Nephron progenitor cell (in vitro differentiated cells): ENCODE measurements around the gene ABHD11.
A peak's percentile ranks its signal among the peaks of the same experiment; 100 is the strongest.

Experiments used
- DNase-seq: peaks from one replicate; pipeline ENCODE4 v3.0.0; 2021
- H3K27ac Mint-ChIP-seq: 2 replicates; pipeline ENCODE4 v1.8.0; 2021; ENCODE audit warnings: mild to moderate bottlenecking, moderate library complexity, mixed read lengths
- H3K27me3 Mint-ChIP-seq: 2 replicates; pipeline ENCODE4 v1.8.0; 2021; ENCODE audit warnings: mild to moderate bottlenecking, low read depth, mixed read lengths; ENCODE audit not compliant: poor library complexity
- H3K36me3 Mint-ChIP-seq: 2 replicates; pipeline ENCODE4 v1.8.0; 2021; ENCODE audit warnings: low read depth, mixed read lengths
- H3K4me1 Mint-ChIP-seq: 2 replicates; pipeline ENCODE4 v1.8.0; 2021; ENCODE audit warnings: mixed read lengths
- H3K4me3 Mint-ChIP-seq: 2 replicates; pipeline ENCODE4 v1.8.0; 2021; ENCODE audit warnings: mild to moderate bottlenecking, moderate library complexity, mixed read lengths
- H3K9me3 Mint-ChIP-seq: 2 replicates; pipeline ENCODE4 v1.8.0; 2021; ENCODE audit warnings: mild to moderate bottlenecking, moderate library complexity, mixed read lengths
- TF ChIP-seq, protein P1 (sequence below): fragments of 200-600 bp; sonication (generic); IDR thresholded peaks from 2 replicates; pipeline ENCODE4 v1.5.0; 2021; ENCODE audit warnings: antibody characterized with exemption

ABHD11 gene

DNA sequence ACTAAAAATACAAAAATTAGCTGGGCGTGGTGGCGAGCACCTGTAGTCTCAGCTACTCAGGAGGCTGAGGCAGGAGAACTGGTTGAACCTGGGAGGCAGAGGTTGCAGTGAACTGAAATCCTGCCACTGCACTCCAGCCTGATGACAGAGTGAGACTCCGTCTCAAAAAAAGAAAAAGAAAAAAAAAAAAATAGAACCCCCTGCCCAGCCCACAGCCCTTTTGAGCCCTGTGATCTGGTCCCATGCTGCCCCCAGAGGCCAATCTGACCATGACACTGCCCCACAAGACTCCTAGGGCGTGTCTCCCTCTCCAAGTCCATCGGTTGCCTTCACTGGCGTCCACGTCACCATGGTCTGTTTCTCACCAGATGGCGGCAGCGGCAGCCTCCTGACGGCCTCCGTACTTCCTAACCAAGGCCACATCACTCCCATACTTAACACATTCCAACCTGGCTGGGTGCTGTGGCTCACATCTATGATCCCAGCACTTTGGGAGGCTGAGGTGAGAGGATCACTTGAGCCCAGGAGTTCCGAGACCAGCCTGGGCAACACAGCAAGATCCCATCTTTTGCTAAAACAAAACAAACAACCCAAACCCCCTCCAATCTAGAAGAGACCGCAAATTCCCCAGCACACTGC is 37.1 kb downstream of the ABHD11 start:
- TF ChIP-seq, protein P1, sequence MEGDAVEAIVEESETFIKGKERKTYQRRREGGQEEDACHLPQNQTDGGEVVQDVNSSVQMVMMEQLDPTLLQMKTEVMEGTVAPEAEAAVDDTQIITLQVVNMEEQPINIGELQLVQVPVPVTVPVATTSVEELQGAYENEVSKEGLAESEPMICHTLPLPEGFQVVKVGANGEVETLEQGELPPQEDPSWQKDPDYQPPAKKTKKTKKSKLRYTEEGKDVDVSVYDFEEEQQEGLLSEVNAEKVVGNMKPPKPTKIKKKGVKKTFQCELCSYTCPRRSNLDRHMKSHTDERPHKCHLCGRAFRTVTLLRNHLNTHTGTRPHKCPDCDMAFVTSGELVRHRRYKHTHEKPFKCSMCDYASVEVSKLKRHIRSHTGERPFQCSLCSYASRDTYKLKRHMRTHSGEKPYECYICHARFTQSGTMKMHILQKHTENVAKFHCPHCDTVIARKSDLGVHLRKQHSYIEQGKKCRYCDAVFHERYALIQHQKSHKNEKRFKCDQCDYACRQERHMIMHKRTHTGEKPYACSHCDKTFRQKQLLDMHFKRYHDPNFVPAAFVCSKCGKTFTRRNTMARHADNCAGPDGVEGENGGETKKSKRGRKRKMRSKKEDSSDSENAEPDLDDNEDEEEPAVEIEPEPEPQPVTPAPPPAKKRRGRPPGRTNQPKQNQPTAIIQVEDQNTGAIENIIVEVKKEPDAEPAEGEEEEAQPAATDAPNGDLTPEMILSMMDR: peak; percentile 55

DNA sequence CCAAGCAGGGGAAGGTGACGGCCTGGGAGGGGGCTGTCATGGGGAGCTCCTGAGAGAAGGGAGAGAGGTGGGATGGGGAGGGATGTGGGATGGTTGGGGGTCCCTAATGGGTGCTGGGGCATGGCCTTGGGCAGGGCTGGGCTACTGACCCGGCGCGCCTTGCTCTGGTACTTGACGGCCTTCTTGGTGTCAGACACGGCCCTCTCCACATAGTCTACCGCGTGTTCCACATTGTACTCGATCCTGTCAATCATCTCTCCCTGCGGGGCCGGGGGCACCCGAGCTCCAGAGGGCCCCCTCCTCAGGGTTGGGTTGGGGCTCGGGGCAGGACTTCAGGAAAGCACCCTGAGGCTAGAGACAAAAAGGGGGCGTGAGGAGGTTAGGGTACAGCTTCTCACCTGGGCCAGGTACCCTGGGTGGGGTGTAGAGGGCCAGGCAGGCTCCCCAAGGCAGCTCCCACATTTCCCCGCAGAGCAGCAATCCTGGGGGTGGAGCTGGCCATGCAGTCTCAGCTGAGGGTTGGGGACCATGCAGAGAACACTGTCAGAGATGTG is 37.9 kb downstream of the ABHD11 start:
- Mint-ChIP-seq H3K27me3 (peaks cover 6% of the 10 kb centered on the region), H3K4me1 (peaks cover 13% of the 10 kb centered on the region), H3K27ac (no peak overlapping the region), H3K9me3 (no peaks in the 10 kb centered on the region), H3K4me3 (no peak overlapping the region), H3K36me3 (peaks cover 24% of the 10 kb centered on the region)
- TF ChIP-seq, protein P1: no peak
- no peak for DNase-seq

More for the DNA sequence above, 37.1 kb downstream of the ABHD11 start:
- DNase-seq: peak; percentile 71
- peaks cover 6% of the 10 kb centered on the region for H3K27me3 Mint-ChIP-seq
- H3K27ac Mint-ChIP-seq: peak overlapping the region; percentile 25
- peaks cover 17% of the 10 kb centered on the region for H3K4me1 Mint-ChIP-seq
- H3K4me3 Mint-ChIP-seq: no peak overlapping the region
- peaks cover 21% of the 10 kb centered on the region for H3K36me3 Mint-ChIP-seq
- no peaks in the 10 kb centered on the region for H3K9me3 Mint-ChIP-seq

DNA sequence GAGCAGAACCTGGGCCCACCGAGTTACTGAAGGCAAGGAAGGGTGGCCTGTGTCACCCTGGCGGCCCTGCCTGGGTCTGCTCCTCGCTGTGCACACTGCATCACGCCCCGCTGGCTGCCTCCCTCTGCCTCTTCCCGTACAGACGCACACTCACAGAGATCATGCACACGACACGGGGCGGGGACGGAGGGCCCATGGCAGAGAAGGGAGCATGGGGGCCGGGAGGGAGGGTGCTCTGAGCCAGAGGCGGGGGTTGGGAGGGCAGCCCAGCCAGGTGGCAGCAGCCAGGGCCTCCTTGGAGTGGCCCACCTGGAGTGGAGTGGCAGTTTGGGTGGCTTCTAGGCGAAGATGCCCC is 38.6 kb downstream of the ABHD11 start:
- H3K4me1 Mint-ChIP-seq: peaks cover 13% of the 10 kb centered on the region
- no peak for DNase-seq
- H3K9me3 Mint-ChIP-seq: no peaks in the 10 kb centered on the region
- H3K36me3 Mint-ChIP-seq: peaks cover 28% of the 10 kb centered on the region
- no peak overlapping the region for H3K4me3 Mint-ChIP-seq
- no peak overlapping the region for H3K27ac Mint-ChIP-seq
- TF ChIP-seq, protein P1: no peak
- peaks cover 6% of the 10 kb centered on the region for H3K27me3 Mint-ChIP-seq

DNA sequence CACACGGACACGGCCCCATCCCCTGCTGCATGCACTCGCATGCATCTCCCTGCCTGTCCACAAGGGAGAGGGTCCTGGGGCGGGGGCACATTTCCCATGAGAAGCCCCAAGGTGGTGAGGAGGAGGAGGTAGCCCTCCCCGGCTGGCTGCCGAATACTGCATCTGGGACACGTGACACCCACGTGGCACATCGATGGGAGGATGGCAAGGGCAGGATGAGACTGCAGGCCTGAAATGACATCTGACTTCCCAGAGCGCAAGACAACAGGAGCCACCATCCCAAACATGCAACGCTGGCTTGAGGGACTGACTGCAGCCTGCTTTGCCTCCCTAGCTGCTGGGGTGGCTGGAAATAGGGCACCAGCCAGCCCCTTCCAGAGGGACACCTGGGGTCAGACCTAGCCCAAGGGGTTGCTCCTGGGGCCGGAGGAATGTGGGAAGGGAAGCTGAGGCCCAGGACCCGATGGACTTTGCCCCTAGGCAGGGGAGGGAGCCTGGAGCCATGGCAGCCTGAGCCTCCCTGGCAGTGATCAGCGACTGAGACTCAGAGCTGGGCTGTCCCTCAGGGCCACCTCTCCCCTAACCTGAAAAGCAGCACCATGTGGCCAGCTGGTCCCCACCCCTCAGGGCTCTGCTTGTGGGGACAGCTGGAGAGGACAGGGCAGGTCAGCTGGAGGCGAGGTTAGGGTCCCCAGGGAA is 39.1 kb downstream of the ABHD11 start:
- TF ChIP-seq, protein P1: no peak
- H3K27ac Mint-ChIP-seq: no peak overlapping the region
- H3K4me3 Mint-ChIP-seq: no peak overlapping the region
- H3K4me1 Mint-ChIP-seq: peaks cover 13% of the 10 kb centered on the region
- no peaks in the 10 kb centered on the region for H3K9me3 Mint-ChIP-seq
- peaks cover 6% of the 10 kb centered on the region for H3K27me3 Mint-ChIP-seq
- peaks cover 31% of the 10 kb centered on the region for H3K36me3 Mint-ChIP-seq
- no peak for DNase-seq

DNA sequence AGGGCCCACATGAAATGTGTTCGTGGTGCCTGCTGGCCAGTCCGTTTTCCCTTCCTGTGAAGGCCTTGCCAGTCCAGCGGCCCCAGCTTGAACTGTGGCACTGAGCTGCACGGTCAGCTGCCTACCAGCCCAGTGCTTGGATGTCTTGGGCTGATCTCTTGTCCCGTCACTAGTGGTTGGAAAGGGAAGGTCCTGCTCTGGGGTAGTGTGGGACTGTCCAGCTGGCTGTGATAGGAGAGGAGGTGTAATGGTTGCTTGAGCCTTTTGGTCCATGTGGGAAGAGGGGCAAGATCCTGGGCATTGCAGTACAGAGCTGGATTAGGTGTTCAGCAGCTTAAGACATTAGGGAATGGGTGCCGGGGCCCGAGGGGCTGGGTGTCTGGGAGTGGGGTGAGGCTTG is 40.2 kb downstream of the ABHD11 start:
- Mint-ChIP-seq H3K27ac (peak overlapping the region; percentile 48), H3K4me3 (no peak overlapping the region)

More for the DNA sequence above, 40.2 kb downstream of the ABHD11 start:
- Mint-ChIP-seq H3K9me3 (no peaks in the 10 kb centered on the region), H3K36me3 (peaks cover 36% of the 10 kb centered on the region), H3K27me3 (peaks cover 6% of the 10 kb centered on the region), H3K4me1 (peaks cover 10% of the 10 kb centered on the region)
- DNase-seq: no peak
- TF ChIP-seq, protein P1: no peak
